Muscle of arm (tissue), 12 donors: ENCODE results near the gene ZMIZ1. TPM values are rescaled to one million over a fixed set of nuclear protein-coding genes. Genes with fewer than 3 reads are reported as not detected.

Source experiments
- DNase-seq: peaks from one replicate; pipeline ENCODE4 v3.0.0-alpha.2; 2013
- polyA plus RNA-seq, 12 donors: library from polyadenylated mRNA; unstranded; fragments of 120-200 nt; gene quantifications; one replicate each; pipeline ENCODE4 v1.2.1, GENCODE V29; 2013; ENCODE audit not compliant: insufficient read length in 12 of 12

ZMIZ1 gene
- polyA plus RNA-seq, 12 donors = 27.7 to 66.3 (median 34.3) TPM; not detected in 1

GRCh38 chr10:79305988-79306387 is 237.2 kb downstream of the ZMIZ1 start:
- no peak for DNase-seq

GRCh38 chr10:79306644-79307220 is 238.0 kb downstream of the ZMIZ1 start:
- DNase-seq = no peak

GRCh38 chr10:79308016-79308415 is 239.2 kb downstream of the ZMIZ1 start:
- no peak for DNase-seq

GRCh38 chr10:79308969-79309665 is 240.4 kb downstream of the ZMIZ1 start:
- DNase-seq = no peak

- DNase-seq = no peak
Observed at GRCh38 chr10:79310200-79310865, 241.6 kb downstream of the ZMIZ1 start.

- no peak for DNase-seq
Observed at GRCh38 chr10:79310911-79311573, 242.3 kb downstream of the ZMIZ1 start.

- DNase-seq = no peak
Observed at GRCh38 chr10:79311581-79312407, 243.0 kb downstream of the ZMIZ1 start.

- DNase-seq = no peak
Observed at GRCh38 chr10:79312601-79313187, 243.9 kb downstream of the ZMIZ1 start.

- DNase-seq = no peak
Observed at GRCh38 chr10:79313320-79313719, 244.6 kb downstream of the ZMIZ1 start.

GRCh38 chr10:79313911-79314439 is 245.2 kb downstream of the ZMIZ1 start:
- no peak for DNase-seq

GRCh38 chr10:79314761-79315601 is 246.2 kb downstream of the ZMIZ1 start:
- no peak for DNase-seq

- DNase-seq = no peak
Observed at GRCh38 chr10:79315602-79315920, 246.8 kb downstream of the ZMIZ1 start.

GRCh38 chr10:79316671-79317431 is 248.1 kb downstream of the ZMIZ1 start:
- DNase-seq = no peak

GRCh38 chr10:79318369-79318768 is 249.6 kb downstream of the ZMIZ1 start:
- no peak for DNase-seq

GRCh38 chr10:79319115-79319771 is 250.5 kb downstream of the ZMIZ1 start:
- no peak for DNase-seq

- no peak for DNase-seq
Observed at GRCh38 chr10:79320316-79320715, 251.6 kb downstream of the ZMIZ1 start.

- no peak for DNase-seq
Observed at GRCh38 chr10:79320820-79321493, 252.2 kb downstream of the ZMIZ1 start.

GRCh38 chr10:79321494-79321882 is 252.7 kb downstream of the ZMIZ1 start:
- DNase-seq = no peak
